Measurements from ENCODE around the gene PIANP.

- TF ChIP-seq, protein P1, sequence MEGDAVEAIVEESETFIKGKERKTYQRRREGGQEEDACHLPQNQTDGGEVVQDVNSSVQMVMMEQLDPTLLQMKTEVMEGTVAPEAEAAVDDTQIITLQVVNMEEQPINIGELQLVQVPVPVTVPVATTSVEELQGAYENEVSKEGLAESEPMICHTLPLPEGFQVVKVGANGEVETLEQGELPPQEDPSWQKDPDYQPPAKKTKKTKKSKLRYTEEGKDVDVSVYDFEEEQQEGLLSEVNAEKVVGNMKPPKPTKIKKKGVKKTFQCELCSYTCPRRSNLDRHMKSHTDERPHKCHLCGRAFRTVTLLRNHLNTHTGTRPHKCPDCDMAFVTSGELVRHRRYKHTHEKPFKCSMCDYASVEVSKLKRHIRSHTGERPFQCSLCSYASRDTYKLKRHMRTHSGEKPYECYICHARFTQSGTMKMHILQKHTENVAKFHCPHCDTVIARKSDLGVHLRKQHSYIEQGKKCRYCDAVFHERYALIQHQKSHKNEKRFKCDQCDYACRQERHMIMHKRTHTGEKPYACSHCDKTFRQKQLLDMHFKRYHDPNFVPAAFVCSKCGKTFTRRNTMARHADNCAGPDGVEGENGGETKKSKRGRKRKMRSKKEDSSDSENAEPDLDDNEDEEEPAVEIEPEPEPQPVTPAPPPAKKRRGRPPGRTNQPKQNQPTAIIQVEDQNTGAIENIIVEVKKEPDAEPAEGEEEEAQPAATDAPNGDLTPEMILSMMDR (IDR thresholded peaks at IDR 0.05; ENCODE audit: low read depth, low read length), result no peak
- no peak for TF ChIP-seq EZH2phosphoT487 (IDR thresholded peaks at IDR 0.05; ENCODE audit: low read depth)
Observed at GRCh38 chr12:6646276-6647082, 54.1 kb downstream of the PIANP start.
